Left lobe of liver (tissue), 2 donors: ENCODE results near the gene SLCO3A1. TPM values are rescaled to one million over a fixed set of nuclear protein-coding genes. Genes with fewer than 3 reads are reported as not detected.

Source experiments
- ATAC-seq: fragments of 200-7000 bp; cut with Tn5 transposase; one replicate; pipeline ENCODE4 v1.9.1; 2020; ENCODE audit warnings: mild to moderate bottlenecking, moderate library complexity
- DNase-seq: peaks from one replicate; pipeline ENCODE4 v3.0.0-alpha.2; 2020; ENCODE audit warnings: low spot score
- total RNA-seq: library from RNA; stranded (reverse); gene quantifications from one replicate; pipeline ENCODE4 v1.2.1, GENCODE V29; 2021
- donor health status: DM: no; HTN: no; CAD: no; lungs with moderate emphysema.
- donor health status: DM: no; HTN: yes; CAD: no.

SLCO3A1 gene
- total RNA-seq, 1 donor from 2014 or later: 3.4 TPM

DNA sequence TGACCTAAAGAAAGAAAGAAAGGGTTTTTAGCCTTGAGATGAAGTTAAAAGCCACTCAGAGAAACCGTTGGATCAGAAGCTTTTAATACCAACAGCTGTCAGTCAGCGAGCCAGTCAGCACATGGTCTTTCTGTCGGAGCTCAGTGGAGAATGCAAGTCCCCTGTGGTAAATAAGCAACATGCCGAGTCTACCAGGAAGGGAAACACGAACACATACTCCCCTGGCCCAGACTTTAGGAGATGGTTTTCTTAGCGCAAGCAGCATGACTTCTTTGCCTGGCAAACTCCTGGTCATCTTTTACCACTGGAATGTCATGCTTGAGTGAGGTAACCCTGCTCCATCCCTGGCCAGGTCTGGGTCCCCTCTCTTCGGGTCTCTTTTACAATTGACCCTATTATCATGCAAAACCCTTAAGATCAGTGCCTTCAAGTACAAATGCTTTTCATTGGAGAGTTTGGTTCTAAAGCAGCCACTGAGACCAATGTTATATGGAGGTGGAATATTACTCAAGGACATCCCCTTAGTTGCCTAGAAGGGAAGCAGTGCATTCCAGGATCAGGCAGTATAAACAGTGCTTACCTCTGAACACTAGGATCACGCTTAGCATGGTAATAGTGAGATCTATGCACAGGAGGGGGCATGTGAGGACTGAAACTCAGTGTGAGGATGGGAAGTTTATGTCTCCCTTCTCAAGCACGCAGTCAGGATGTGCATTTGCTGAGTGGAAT lies 28.2 kb downstream of the SLCO3A1 start:
- DNase-seq (no peak), ATAC-seq (no peak)

GRCh38 chr15:91882858-91883586 lies 29.5 kb downstream of the SLCO3A1 start:
- no peak for ATAC-seq
- DNase-seq: no peak

DNA sequence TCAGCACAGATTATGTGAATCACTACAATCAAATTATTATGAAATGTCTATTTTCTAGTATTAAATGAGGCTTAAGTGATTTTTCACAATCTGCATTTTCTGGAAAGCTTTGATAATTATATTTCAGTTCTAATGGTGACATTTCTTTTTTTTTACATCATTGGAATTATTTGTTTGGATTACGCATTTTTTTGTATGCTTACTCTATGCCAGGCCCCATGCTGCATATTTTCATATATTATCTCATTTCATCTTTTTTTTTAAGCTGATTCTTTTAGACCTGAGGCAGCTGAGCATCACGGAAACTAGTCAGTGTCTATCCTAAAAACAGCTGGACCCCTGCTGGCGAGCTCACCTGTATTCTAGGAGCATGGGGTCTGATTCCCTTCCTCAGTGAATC lies 31.1 kb downstream of the SLCO3A1 start:
- no peak for ATAC-seq
- no peak for DNase-seq

DNA sequence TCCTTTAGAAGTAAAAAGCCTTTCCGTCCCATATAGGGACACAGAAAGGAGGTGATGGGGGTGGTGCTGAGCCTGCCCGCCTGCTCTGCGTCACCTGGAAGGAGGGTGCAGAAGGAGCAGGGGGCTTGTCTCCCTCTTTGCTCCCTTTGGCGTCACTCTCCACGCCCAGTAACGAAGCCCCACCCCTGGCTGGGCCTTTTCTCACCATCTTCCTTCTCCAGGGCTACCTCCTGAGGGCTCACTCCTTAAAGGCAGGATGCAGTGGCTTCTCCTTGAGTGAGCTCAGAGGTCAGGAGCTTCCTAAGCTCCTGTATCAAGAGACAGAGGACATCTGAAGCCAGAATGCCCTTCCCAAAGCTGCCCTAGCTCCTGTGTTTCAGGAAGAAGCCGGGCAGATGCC lies 31.5 kb downstream of the SLCO3A1 start:
- no peak for DNase-seq

DNA sequence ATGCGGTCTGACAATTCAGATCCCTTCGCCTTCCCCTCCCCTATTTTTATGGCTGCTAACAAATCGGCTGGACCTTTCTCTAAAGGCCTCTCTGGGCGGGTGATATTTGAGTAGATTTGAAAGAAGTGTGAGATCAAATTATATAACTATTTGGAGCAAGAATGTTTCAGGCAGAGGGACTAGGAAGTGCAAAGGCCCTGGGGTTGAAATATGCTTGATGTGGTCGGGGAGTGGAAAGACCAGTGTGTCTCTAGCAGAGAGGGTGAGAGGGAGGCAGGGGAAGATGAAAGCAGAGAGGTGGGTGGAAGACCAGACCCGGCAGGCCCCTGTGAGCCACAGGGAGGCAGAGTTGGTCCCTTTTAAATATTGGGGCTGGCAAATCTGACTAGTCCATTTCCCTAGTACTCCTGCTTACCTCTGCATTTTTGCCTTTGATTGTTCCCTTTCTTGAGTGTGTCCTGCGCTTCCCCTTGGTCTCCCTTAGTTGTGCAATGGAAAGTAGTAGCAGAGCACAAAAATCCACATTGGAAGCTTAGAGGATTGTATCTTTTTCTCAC lies 32.3 kb downstream of the SLCO3A1 start:
- ATAC-seq (peak; percentile 49), DNase-seq (no peak)

More for the DNA sequence above, 31.5 kb downstream of the SLCO3A1 start:
- no peak for ATAC-seq

GRCh38 chr15:91886878-91887277 lies 33.4 kb downstream of the SLCO3A1 start:
- ATAC-seq: no peak
- DNase-seq: no peak

- ATAC-seq (no peak), DNase-seq (no peak)
These were observed 33.8 kb downstream of the SLCO3A1 start for GRCh38 chr15:91887321-91887720.

- DNase-seq: no peak
- no peak for ATAC-seq
These were observed 34.4 kb downstream of the SLCO3A1 start for GRCh38 chr15:91887921-91888373.

DNA sequence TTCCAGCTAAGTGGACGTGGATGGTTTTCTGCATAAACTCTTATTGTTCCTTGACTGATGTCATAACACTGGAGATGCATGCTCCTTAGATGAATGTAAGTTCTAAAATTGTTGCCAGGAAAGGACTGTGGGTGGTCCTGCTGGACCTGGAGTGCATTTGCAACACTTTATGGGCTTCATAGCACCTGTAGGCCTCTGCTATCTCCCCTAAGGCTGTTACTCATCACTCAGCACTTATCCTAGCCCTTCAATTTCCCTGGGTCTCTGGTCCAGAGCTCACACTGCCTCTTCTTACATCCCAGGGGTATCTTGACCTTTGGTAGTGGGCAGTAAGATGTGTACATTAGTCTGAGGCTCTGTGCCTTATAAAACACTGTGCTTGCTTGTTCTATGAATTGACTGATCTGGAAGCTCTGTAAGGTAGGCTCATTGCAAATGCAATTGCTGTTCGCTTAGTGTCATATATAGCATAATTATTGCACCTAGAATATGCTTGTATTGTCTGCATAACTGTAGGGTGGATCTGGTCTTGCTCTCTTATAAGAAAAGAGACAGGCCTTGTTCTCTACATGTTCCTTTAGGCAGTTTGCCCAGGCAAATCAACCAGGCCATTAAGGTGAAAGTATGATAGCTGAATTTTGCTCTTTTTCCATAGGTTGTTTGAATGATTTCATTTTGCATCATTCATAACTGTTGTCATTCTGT lies 35.8 kb downstream of the SLCO3A1 start:
- ATAC-seq (no peak), DNase-seq (no peak)

DNA sequence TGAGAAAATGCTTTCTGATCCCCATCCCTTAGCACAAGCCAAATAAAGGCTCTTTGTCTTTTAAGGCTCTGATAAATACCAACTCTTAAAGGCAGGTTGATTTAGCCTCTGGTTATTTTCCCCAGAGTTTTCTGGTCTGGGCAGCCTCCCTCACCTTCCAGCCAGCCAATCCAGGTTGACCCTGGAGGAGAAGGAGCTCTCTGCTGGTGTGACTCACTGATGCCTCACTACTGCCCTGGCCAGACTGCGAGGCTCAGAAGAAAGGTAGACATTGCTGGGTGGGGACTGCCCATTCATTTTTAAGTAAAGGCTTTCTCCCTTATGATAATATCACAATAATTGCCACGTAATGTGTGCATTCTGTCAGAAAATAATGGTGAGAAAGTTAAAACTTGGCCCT lies 37.1 kb downstream of the SLCO3A1 start:
- DNase-seq (no peak), ATAC-seq (no peak)

DNA sequence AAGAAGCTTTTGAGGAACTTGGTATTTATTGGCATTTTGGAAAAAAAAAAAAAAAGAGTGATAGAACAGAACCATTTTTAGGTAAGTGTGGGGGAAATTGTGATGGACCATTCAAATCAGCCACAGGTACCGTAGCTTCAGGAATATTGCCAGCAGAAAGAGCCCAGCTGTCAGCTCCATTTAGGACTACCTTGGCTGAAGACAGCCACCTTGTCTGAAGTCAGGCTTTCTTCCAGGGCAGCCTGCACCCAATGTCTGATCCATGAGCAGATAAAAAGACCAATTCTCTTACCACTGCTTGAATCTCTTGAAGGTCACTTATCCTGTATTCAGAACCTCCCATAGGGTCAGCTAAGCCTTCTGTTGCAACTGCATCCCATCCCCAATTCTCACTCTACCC lies 37.6 kb downstream of the SLCO3A1 start:
- no peak for DNase-seq
- ATAC-seq: no peak

DNA sequence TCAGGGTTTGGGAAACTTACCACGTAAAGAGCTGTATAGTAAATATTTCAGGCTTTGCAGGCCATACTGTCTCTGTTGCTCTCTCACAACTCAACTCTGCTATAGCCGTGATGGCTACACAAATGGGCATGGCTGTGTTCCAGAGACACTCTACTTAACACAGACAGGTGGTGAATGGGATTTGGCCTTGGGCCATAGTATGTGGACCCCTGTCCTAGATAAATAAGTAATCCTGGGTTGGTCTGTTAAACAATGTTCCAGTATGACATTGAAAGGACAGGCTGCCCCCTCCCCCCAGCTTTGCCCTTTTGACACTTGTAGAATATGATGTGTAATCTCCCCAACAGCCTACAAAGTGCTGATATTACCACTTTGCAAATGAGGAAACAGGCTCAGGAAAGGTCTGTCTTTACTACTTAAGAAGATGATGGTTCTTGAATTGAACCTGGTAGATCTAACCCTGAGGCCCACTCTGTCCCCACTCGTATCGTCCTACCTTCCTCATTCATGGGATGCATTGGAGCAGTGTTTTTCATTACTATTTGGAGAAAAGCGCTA lies 38.4 kb downstream of the SLCO3A1 start:
- no peak for ATAC-seq

GRCh38 chr15:91892436-91892835 lies 38.9 kb downstream of the SLCO3A1 start:
- ATAC-seq (no peak), DNase-seq (no peak)

More for the DNA sequence above, 38.4 kb downstream of the SLCO3A1 start:
- no peak for DNase-seq

- DNase-seq (no peak), ATAC-seq (no peak)
These were observed 41.1 kb downstream of the SLCO3A1 start for GRCh38 chr15:91894606-91895005.

DNA sequence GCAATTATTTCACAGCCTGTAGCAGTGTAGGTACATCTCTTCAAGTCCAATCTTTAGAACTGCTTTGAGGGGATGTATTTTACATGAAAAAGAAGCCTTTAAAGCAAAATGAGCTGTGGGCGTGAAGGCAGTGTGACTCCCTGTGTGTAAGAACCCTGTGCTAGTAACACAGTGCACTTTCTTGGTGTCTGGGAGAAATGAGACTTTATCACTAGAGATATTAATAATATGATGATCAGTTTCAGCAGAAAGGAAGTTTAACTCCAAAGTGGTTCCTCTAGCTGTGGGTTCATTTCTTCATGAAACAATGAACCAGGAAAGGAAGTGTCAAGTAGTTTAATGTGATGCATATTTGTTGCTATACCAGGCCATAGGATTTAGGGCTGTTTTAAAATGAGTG lies 41.5 kb downstream of the SLCO3A1 start:
- DNase-seq (no peak), ATAC-seq (no peak)

DNA sequence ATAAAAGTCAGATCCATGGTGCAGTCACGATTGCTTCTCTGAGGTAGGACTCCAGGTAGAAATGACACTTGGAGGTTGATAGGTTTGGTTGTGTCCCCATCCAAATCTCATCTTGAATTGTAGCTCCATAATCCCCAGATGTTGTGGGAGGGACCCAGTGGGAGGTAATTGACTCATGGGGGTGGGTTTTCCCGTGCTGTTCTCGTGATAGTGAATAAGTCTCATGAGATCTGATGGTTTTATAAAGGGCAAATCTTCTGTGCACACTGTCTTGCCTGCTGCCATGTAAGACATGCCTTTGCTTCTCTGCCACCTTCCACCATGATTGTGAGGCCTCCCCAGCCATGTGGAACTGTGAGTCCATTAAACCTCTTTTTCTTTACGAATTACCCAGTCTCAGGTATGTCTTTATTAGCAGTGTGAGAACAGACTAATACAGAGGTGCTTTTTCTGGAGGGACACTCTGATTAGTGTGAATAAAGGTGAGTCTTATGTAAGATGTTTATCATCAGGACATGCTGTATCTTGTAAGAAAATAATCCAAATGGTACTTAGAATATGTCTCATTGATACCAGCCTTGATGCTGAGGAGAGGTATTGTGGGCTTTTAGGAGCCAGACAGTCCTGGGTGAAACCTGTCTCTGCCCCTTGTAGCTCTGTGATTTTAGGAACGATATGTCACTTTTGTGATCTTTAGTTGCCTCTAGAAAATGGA lies 43.0 kb downstream of the SLCO3A1 start:
- no peak for ATAC-seq
- DNase-seq: no peak

DNA sequence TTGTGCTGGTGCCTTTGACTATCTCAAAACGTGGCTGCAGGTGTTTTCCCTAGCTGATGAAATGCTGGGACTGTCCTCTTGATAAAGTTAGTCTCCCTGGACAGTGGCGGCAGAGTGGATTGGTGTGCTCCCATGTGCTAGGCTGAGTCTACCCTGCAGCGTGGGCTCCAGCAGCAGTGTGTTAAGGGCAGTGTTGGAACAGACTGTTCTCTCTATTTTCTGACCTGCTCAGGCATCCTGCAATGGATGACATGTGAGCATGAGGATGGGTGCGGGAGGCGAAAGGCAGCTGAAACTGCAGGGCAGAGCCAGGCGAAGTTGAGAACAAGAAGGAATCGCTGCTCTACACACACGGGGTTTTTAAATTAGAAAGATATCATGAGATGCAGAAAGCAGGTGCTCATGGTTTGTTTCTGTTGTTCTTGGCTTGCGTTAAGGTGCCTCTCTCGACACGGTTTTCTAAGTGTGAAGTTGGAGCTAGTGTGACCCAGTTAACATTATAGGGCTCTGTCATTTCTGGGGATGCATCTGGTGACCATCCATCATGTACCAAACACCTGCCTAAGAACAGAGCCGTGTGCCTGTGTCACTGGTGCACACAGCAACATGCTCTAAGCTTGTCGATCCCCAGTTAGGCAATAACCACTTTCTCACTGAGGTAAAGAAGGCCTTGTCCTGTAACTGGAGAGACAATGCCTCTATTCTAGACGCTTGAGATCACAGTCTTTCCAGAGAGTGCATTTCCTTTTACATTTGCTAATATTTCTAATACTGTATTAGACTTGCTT lies 44.3 kb downstream of the SLCO3A1 start:
- ATAC-seq: no peak
- DNase-seq: no peak

GRCh38 chr15:91898843-91899242 lies 45.3 kb downstream of the SLCO3A1 start:
- ATAC-seq: no peak

DNA sequence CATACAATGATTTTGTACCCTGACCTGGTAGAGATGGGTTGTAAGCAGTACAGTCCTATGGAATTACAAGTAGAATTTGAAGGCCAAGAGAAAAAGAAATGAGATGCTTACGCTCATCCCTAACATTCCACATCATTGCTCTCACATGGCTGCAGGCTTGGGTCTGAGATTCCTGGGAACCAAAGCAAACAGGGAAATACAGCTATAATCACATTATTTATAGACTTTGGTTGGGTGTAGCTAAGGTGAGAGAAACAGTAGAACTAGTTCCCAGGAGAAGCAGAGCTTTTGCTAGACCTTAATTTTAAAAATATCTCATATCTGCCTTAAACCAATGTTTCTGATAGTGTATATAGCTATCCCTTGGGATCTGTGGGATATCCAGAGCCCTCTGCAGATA lies 51.4 kb downstream of the SLCO3A1 start:
- DNase-seq (no peak), ATAC-seq (no peak)

More at GRCh38 chr15:91898843-91899242, 45.3 kb downstream of the SLCO3A1 start:
- DNase-seq: no peak

GRCh38 chr15:91908391-91908790 lies 54.9 kb downstream of the SLCO3A1 start:
- no peak for DNase-seq
- ATAC-seq: no peak
